PC-9 (cell line): ENCODE results near the gene USP53. TPM values are rescaled to one million over a fixed set of nuclear protein-coding genes. Genes with fewer than 3 reads are reported as not detected.

ENCODE experiments used
- BruUV-seq: library from RNA; stranded (reverse); fragments of 400-500 nt; replicated peaks from 2 replicates; lab custom pipeline; 2021; lab: Mats Ljungman, UMichigan
- CTCF ChIA-PET: fragments of 300-600 bp; sonication (Branson Sonifier 250); formaldehyde crosslinking; loops from one replicate; lab custom pipeline; 2022; ENCODE audit warnings: antibody characterized with exemption; lab: Charles Lee
- POLR2A ChIA-PET: fragments of 300-600 bp; sonication (Branson Sonifier 250); formaldehyde crosslinking; loops from one replicate; lab custom pipeline; 2022; ENCODE audit warnings: antibody characterized with exemption; ENCODE audit not compliant: unreplicated experiment; lab: Charles Lee
- DNase-seq, 2 experiments: peaks; one replicate each; pipeline versions ENCODE4 v3.0.0 to v3.0.0-alpha.2; 2015 to 2022; ENCODE audit warnings: mixed read lengths in 1 of 2
- H2AFZ ChIP-seq: fragments of 200-600 bp; sonication (generic); 2 replicates; pipeline ENCODE4 v1.8.1; 2017; ENCODE audit warnings: antibody characterized with exemption
- H3F3A ChIP-seq: fragments of 200-600 bp; sonication (generic); 2 replicates; pipeline ENCODE4 v1.8.1; 2017; ENCODE audit warnings: antibody characterized with exemption, mild to moderate bottlenecking, low read depth; ENCODE audit not compliant: insufficient read depth
- H3K27ac ChIP-seq: fragments of 200-600 bp; sonication (generic); 2 replicates; pipeline ENCODE4 v1.6.1; 2016; ENCODE audit warnings: mixed run types
- H3K27me3 ChIP-seq: fragments of 200-600 bp; sonication (generic); 2 replicates; pipeline ENCODE4 v1.6.1; 2016; ENCODE audit warnings: low read depth, mixed run types; ENCODE audit not compliant: insufficient read depth
- H3K36me3 ChIP-seq: fragments of 200-600 bp; sonication (generic); 2 replicates; pipeline ENCODE4 v1.6.1; 2016; ENCODE audit warnings: low read depth, mixed run types
- H3K4me1 ChIP-seq: fragments of 200-600 bp; sonication (generic); replicated peaks from 2 replicates; pipeline ENCODE4 v1.6.1; 2016; ENCODE audit warnings: mixed run types; ENCODE audit not compliant: insufficient read depth
- H3K4me2 ChIP-seq: fragments of 200-600 bp; sonication (generic); 2 replicates; pipeline ENCODE4 v1.6.1; 2017; ENCODE audit warnings: mixed run types
- H3K4me3 ChIP-seq: fragments of 200-600 bp; sonication (generic); 2 replicates; pipeline ENCODE4 v1.6.1; 2016; ENCODE audit warnings: mixed run types
- H3K79me2 ChIP-seq: fragments of 200-600 bp; sonication (generic); 2 replicates; pipeline ENCODE4 v1.6.1; 2017; ENCODE audit warnings: low read depth, mixed run types
- H3K9me2 ChIP-seq: fragments of 200-600 bp; sonication (generic); 2 replicates; pipeline ENCODE4 v1.8.1; 2017; ENCODE audit warnings: mild to moderate bottlenecking; ENCODE audit not compliant: insufficient read depth
- H3K9me3 ChIP-seq: fragments of 200-600 bp; sonication (generic); 2 replicates; pipeline ENCODE4 v1.8.1; 2016; ENCODE audit warnings: low read depth; ENCODE audit not compliant: insufficient read depth
- H4K20me1 ChIP-seq: fragments of 200-600 bp; sonication (generic); 2 replicates; pipeline ENCODE4 v1.8.1; 2017; ENCODE audit not compliant: insufficient read depth
- CTCF ChIP-seq: fragments of 200-600 bp; sonication (generic); conservative IDR thresholded peaks from 2 replicates; pipeline ENCODE4 v1.6.1; 2017; ENCODE audit warnings: mixed run types, antibody characterized with exemption, mild to moderate bottlenecking, moderate library complexity
- EZH2 ChIP-seq: fragments of 200-600 bp; sonication (generic); IDR thresholded peaks from 2 replicates; pipeline ENCODE4 v1.8.0; 2017; ENCODE audit warnings: antibody characterized with exemption, low read depth
- intact Hi-C: fragments of 100-400 bp; cut with micrococcal nuclease; formaldehyde crosslinking; loops from one replicate; pipeline ENCODE4 v1.10.0; 2022; ENCODE audit not compliant: unreplicated experiment
- total RNA-seq: library from RNA; stranded (reverse); gene quantifications from 2 replicates; pipeline ENCODE4 v1.2.3, GENCODE V29; 2021

The USP53 gene
- total RNA-seq, 1 experiment from 2014 or later, result 19.3 TPM

- Histone ChIP-seq H3K79me2 (peaks cover 35% of the 10 kb centered on the region), H3K9me2 (no peaks in the 10 kb centered on the region), H3K4me3 (peak overlapping the region; percentile 81; the same call in 1 of the 2 replicates), H3K27me3 (no peaks in the 10 kb centered on the region), H3K4me2 (peak overlapping the region; percentile 92), H2AFZ (no peak overlapping the region), H3K4me1 (peaks cover 21% of the 10 kb centered on the region), H3K36me3 (0 out of 2 replicates have a peak, but pooled peaks cover 6% of the 10 kb centered on the region), H3K9me3 (no peaks in the 10 kb centered on the region), H3K27ac (no peak overlapping the region), H4K20me1 (no peaks in the 10 kb centered on the region), H3F3A (peaks cover 16% of the 10 kb centered on the region; the same call in 1 of the 2 replicates)
- intact Hi-C loops, result no loop called here
- ChIA-PET CTCF (no interaction called here), POLR2A (no interaction called here)
- BruUV-seq, result no TSS peak
- TF ChIP-seq EZH2 (no peak), CTCF (no peak)
- no peak for DNase-seq
Measured at GRCh38 chr4:119297795-119298194, 85.3 kb downstream of the USP53 start.

GRCh38 chr4:119299260-119299671, 86.8 kb downstream of the USP53 start:
- no TSS peak for BruUV-seq
- Histone ChIP-seq H4K20me1 (no peaks in the 10 kb centered on the region), H3K36me3 (0 out of 2 replicates have a peak, but pooled peaks cover 6% of the 10 kb centered on the region), H3K4me1 (peaks cover 21% of the 10 kb centered on the region), H2AFZ (peak overlapping the region; percentile 98), H3K27ac (peak overlapping the region; percentile 89), H3K9me2 (no peaks in the 10 kb centered on the region), H3K27me3 (no peaks in the 10 kb centered on the region), H3K4me2 (peak overlapping the region; percentile 92), H3K4me3 (peak overlapping the region; percentile 81), H3K79me2 (peaks cover 35% of the 10 kb centered on the region), H3K9me3 (no peaks in the 10 kb centered on the region), H3F3A (peaks cover 16% of the 10 kb centered on the region; the same call in 1 of the 2 replicates)
- DNase-seq, result no peak
- CTCF ChIA-PET, result no interaction called here
- intact Hi-C loops, result no loop called here
- TF ChIP-seq EZH2 (no peak), CTCF (no peak)
- POLR2A ChIA-PET, result no interaction called here

- H3K4me2 ChIP-seq, result peak overlapping the region; percentile 92
- 0 out of 2 replicates have a peak, but pooled peaks cover 6% of the 10 kb centered on the region for H3K36me3 ChIP-seq
- peak overlapping the region; percentile 98 for H2AFZ ChIP-seq
- DNase-seq, result no peak
- H3K4me1 ChIP-seq, result peaks cover 21% of the 10 kb centered on the region
- intact Hi-C loops, result no loop called here
- TF ChIP-seq EZH2 (no peak), CTCF (no peak)
- no peaks in the 10 kb centered on the region for H3K9me2 ChIP-seq
- H3K27me3 ChIP-seq, result no peaks in the 10 kb centered on the region
- peak overlapping the region; percentile 81 for H3K4me3 ChIP-seq
- CTCF ChIA-PET, result interaction anchor here (0.6 kb wide), 1 partner anchor 962 kb away, joined by 10 read pairs; no protein-coding TSS in a partner anchor
- H3K9me3 ChIP-seq, result no peaks in the 10 kb centered on the region
- POLR2A ChIA-PET, result no interaction called here
- H3F3A ChIP-seq, result peaks cover 16% of the 10 kb centered on the region; the same call in 1 of the 2 replicates
- no peaks in the 10 kb centered on the region for H4K20me1 ChIP-seq
- no TSS peak for BruUV-seq
- peaks cover 35% of the 10 kb centered on the region for H3K79me2 ChIP-seq
- H3K27ac ChIP-seq, result peak overlapping the region; percentile 89
Measured at GRCh38 chr4:119299741-119300100, 87.2 kb downstream of the USP53 start.
